HCT116 (cell line): ENCODE results near the gene PDCD1LG2. TPM values are rescaled to one million over a fixed set of nuclear protein-coding genes. Genes with fewer than 3 reads are reported as not detected.

Experiments used
- ATAC-seq: fragments of 200-7000 bp; cut with Tn5 transposase; 2 replicates; pipeline ENCODE4 v1.9.1; 2020; ENCODE audit warnings: mild to moderate bottlenecking, moderate library complexity
- BruUV-seq: library from RNA; stranded (reverse); fragments of 400-500 nt; replicated peaks from 2 replicates; lab custom pipeline; 2021; lab: Mats Ljungman, UMichigan
- CTCF ChIA-PET: fragments of 300-600 bp; sonication (Branson Sonifier 250); formaldehyde crosslinking; loops from one replicate; lab custom pipeline; 2021; ENCODE audit warnings: antibody characterized with exemption; lab: Charles Lee
- POLR2A ChIA-PET: fragments of 300-600, 350-600 bp; sonication (Branson Sonifier 250); formaldehyde crosslinking; loops from one replicate; lab custom pipeline; 2021; ENCODE audit warnings: antibody characterized with exemption; lab: Charles Lee
- RAD21 ChIA-PET, 2 experiments: fragments of 300-600 bp; sonication (Branson Sonifier 250); formaldehyde crosslinking; loops; one replicate each; lab custom pipeline; 2023; ENCODE audit warnings: low total read pairs in 2 of 2; ENCODE audit not compliant: uncharacterized antibody in 2 of 2, unreplicated experiment in 2 of 2, low non-redundant PET in 1 of 2; lab: Charles Lee
- DNase-seq: peaks from one replicate; pipeline ENCODE4 v3.0.0-alpha.2; 2010; ENCODE audit warnings: low read depth, low spot score
- H2AFZ ChIP-seq: fragments of 200-600 bp; shearing (Covaris generic), sonication (generic); 2 replicates; pipeline ENCODE4 v1.6.1; 2017; ENCODE audit warnings: low read depth, mixed run types, mixed read lengths, antibody characterized with exemption, low read length; ENCODE audit not compliant: poor library complexity, severe bottlenecking
- H3K27ac ChIP-seq: 2 replicates; pipeline ENCODE4 v1.5.1; 2012; ENCODE audit warnings: low read depth, low read length
- H3K27me3 ChIP-seq: fragments of 200-600 bp; sonication (generic); 2 replicates; pipeline ENCODE4 v1.6.1; 2016; ENCODE audit warnings: mixed run types, low read length, mixed read lengths; ENCODE audit not compliant: insufficient read depth
- H3K36me3 ChIP-seq, 2 experiments: fragments of 200-500 bp in 1 of 2; fragments of 200-600 bp in 1 of 2; sonication (Bioruptor generic) in 1 of 2; sonication (generic) in 1 of 2; 2 replicates each; pipeline versions ENCODE4 v1.5.1 to v1.6.1; 2014 to 2016; ENCODE audit warnings: low read length in 2 of 2, inconsistent platforms in 1 of 2, mixed read lengths in 1 of 2, mixed run types in 1 of 2; ENCODE audit not compliant: insufficient read depth in 2 of 2, control insufficient read depth in 1 of 2
- H3K4me1 ChIP-seq, 2 experiments: fragments of 200-600 bp in 1 of 2; sonication (generic) in 1 of 2; 2 replicates each; pipeline versions ENCODE4 v1.5.1 to v1.6.1; 2012 to 2017; ENCODE audit warnings: low read length in 2 of 2, inconsistent platforms in 1 of 2, mild to moderate bottlenecking in 1 of 2, mixed read lengths in 1 of 2, mixed run types in 1 of 2, moderate library complexity in 1 of 2; ENCODE audit not compliant: insufficient read depth in 2 of 2, control insufficient read depth in 1 of 2
- H3K4me2 ChIP-seq: fragments of 200-600 bp; sonication (generic); 2 replicates; pipeline ENCODE4 v1.6.1; 2017; ENCODE audit warnings: mixed run types, low read length, mixed read lengths
- H3K4me3 ChIP-seq, 2 experiments: fragments of 200-600 bp in 1 of 2; sonication (generic) in 1 of 2; replicated peaks in 1 of 2; 2 replicates each; pipeline ENCODE4 v1.5.1; 2011 to 2016; ENCODE audit warnings: low read length in 2 of 2, control low read depth in 1 of 2, low read depth in 1 of 2, mild to moderate bottlenecking in 1 of 2, mixed read lengths in 1 of 2, mixed run types in 1 of 2
- H3K79me2 ChIP-seq: fragments of 200-600 bp; sonication (generic); 2 replicates; pipeline ENCODE4 v1.6.1; 2017; ENCODE audit warnings: mild to moderate bottlenecking, mixed run types, low read length, moderate library complexity, mixed read lengths; ENCODE audit not compliant: insufficient read depth
- H3K9ac ChIP-seq: fragments of 200-600 bp; sonication (generic); 2 replicates; pipeline ENCODE4 v1.6.1; 2016; ENCODE audit warnings: low read length, mixed read lengths
- H3K9me2 ChIP-seq: fragments of 200-600 bp; sonication (generic), shearing (Covaris generic); 2 replicates; pipeline ENCODE4 v1.6.1; 2017; ENCODE audit warnings: mixed run types, mild to moderate bottlenecking, moderate library complexity; ENCODE audit not compliant: insufficient read depth
- H3K9me3 ChIP-seq, 2 experiments: fragments of 200-500 bp in 1 of 2; fragments of 200-600 bp in 1 of 2; sonication (Bioruptor generic) in 1 of 2; sonication (generic) in 1 of 2; 2 replicates each; pipeline ENCODE4 v1.6.1; 2014 to 2017; ENCODE audit warnings: low read length in 2 of 2, mixed read lengths in 2 of 2, inconsistent platforms in 1 of 2, low read depth in 1 of 2, mild to moderate bottlenecking in 1 of 2, mixed run types in 1 of 2, moderate library complexity in 1 of 2; ENCODE audit not compliant: control insufficient read depth in 1 of 2, insufficient read depth in 1 of 2
- H4K20me1 ChIP-seq: fragments of 200-600 bp; sonication (generic), shearing (Covaris generic); 2 replicates; pipeline ENCODE4 v1.6.1; 2017; ENCODE audit warnings: mixed run types, mild to moderate bottlenecking, moderate library complexity; ENCODE audit not compliant: insufficient read depth
- ATF3 ChIP-seq: IDR thresholded peaks from 2 replicates; pipeline ENCODE4 v1.6.1; 2012
- CBX3 ChIP-seq: IDR thresholded peaks from 2 replicates; pipeline ENCODE4 v1.6.1; 2012; ENCODE audit warnings: low read depth
- CEBPB ChIP-seq: IDR thresholded peaks from 2 replicates; pipeline ENCODE4 v1.6.1; 2012; ENCODE audit warnings: low read depth
- CTCF ChIP-seq, 3 experiments: fragments of 200-600 bp in 1 of 3; sonication (generic) in 1 of 3; IDR thresholded peaks in 2 of 3; conservative IDR thresholded peaks in 1 of 3; 2 replicates each; pipeline ENCODE4 v1.5.1; 2012 to 2017; ENCODE audit warnings: low read depth in 2 of 3, low read length in 2 of 3, antibody characterized with exemption in 1 of 3, borderline replicate concordance in 1 of 3, control low read depth in 1 of 3, mild to moderate bottlenecking in 1 of 3, mixed read lengths in 1 of 3, mixed run types in 1 of 3, moderate library complexity in 1 of 3; ENCODE audit not compliant: insufficient read depth in 1 of 3
- EGR1 ChIP-seq: IDR thresholded peaks from 2 replicates; pipeline ENCODE4 v1.6.1; 2012; ENCODE audit warnings: low read depth
- JUND ChIP-seq: IDR thresholded peaks from 2 replicates; pipeline ENCODE4 v1.6.1; 2012
- POLR2AphosphoS5 ChIP-seq: IDR thresholded peaks from 2 replicates; pipeline ENCODE4 v1.6.1; 2011; ENCODE audit warnings: mild to moderate bottlenecking, low read depth, low read length, moderate library complexity
- TCF7L2 ChIP-seq: IDR thresholded peaks from 2 replicates; pipeline ENCODE4 v1.7.0; 2011; ENCODE audit warnings: borderline replicate concordance, inconsistent platforms; ENCODE audit not compliant: insufficient read depth, insufficient read length; ENCODE audit errors: extremely low read depth
- YY1 ChIP-seq: IDR thresholded peaks from 2 replicates; pipeline ENCODE4 v1.6.1; 2011; ENCODE audit warnings: low read length, low read depth, moderate library complexity, mild to moderate bottlenecking; ENCODE audit not compliant: insufficient replicate concordance; ENCODE audit errors: extremely low read depth
- intact Hi-C: fragments of 100-400 bp; cut with micrococcal nuclease; formaldehyde crosslinking; loops from 2 replicates; pipeline ENCODE4 v1.10.0; 2022
- total RNA-seq: library from RNA; stranded (reverse); gene quantifications from one replicate; pipeline ENCODE4 v1.2.1, GENCODE V29; 2021; ENCODE audit not compliant: unreplicated experiment
- TF ChIP-seq, protein P1 (sequence below): IDR thresholded peaks from 2 replicates; pipeline ENCODE4 v1.6.1; 2011; ENCODE audit warnings: mild to moderate bottlenecking, low read length, moderate library complexity; ENCODE audit not compliant: insufficient replicate concordance; ENCODE audit errors: extremely low read depth

PDCD1LG2 gene
- total RNA-seq, 1 experiment from 2014 or later = not detected

DNA sequence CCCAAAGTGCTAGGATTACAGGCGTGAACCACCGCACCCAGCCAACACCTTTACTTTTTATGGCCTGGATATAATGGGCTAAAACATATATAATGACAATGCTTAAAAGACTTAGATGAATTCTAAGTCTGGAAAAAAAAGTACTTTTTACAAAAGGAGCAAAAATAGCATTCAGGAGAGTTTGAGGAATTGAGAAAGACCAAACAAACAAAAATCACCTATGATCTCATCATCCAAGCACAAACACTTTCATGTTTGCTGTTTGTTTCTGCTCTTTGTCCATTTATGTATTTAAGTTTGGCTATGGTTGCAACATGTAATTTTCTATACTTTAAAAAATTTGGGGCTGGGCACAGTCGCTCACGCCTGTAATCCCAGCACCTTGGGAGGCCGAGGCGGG lies 63.8 kb downstream of the PDCD1LG2 start:
- no peaks in the 10 kb centered on the region for H3K36me3 ChIP-seq
- BruUV-seq = no TSS peak
- no peaks in the 10 kb centered on the region for H3K79me2 ChIP-seq
- H2AFZ ChIP-seq = no peak overlapping the region
- ChIA-PET POLR2A (interaction anchor here (0.7 kb wide), 1 partner anchor 75 kb away, joined by 3 read pairs; no protein-coding TSS in a partner anchor), RAD21 (no interaction called here), CTCF (interaction anchor here (1.5 kb wide), 1 partner anchor 124 kb away, joined by 4 read pairs; the partner anchor contains the start of gene CD274)
- no peaks in the 10 kb centered on the region for H3K27me3 ChIP-seq
- intact Hi-C loops = loop anchor here (10.0 kb wide), 1 partner anchor 59 kb away; the partner anchor contains the start of gene PDCD1LG2
- H3K9me2 ChIP-seq = no peaks in the 10 kb centered on the region
- no peak overlapping the region for H3K27ac ChIP-seq
- DNase-seq (no peak), ATAC-seq (no peak)
- no peaks in the 10 kb centered on the region for H3K4me1 ChIP-seq
- no peaks in the 10 kb centered on the region for H3K9me3 ChIP-seq
- no peak overlapping the region for H3K4me2 ChIP-seq
- H3K9ac ChIP-seq = no peak overlapping the region
- TF ChIP-seq CEBPB (no peak), EGR1 (no peak), JUND (no peak), CBX3 (no peak), POLR2AphosphoS5 (no peak), ATF3 (no peak), YY1 (no peak), TCF7L2 (no peak), CTCF (IDR thresholded peaks at IDR 0.05 in 2 of 3, conservative IDR thresholded peaks at IDR 0.05 in 1 of 3; ENCODE audit: borderline replicate concordance in 1 of 3, insufficient read depth in 1 of 3, low read depth in 2 of 3, low read length in 2 of 3) (no peak)
- TF ChIP-seq, protein P1, sequence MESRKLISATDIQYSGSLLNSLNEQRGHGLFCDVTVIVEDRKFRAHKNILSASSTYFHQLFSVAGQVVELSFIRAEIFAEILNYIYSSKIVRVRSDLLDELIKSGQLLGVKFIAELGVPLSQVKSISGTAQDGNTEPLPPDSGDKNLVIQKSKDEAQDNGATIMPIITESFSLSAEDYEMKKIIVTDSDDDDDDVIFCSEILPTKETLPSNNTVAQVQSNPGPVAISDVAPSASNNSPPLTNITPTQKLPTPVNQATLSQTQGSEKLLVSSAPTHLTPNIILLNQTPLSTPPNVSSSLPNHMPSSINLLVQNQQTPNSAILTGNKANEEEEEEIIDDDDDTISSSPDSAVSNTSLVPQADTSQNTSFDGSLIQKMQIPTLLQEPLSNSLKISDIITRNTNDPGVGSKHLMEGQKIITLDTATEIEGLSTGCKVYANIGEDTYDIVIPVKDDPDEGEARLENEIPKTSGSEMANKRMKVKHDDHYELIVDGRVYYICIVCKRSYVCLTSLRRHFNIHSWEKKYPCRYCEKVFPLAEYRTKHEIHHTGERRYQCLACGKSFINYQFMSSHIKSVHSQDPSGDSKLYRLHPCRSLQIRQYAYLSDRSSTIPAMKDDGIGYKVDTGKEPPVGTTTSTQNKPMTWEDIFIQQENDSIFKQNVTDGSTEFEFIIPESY = no peak
- no peak overlapping the region for H3K4me3 ChIP-seq
- H4K20me1 ChIP-seq = no peaks in the 10 kb centered on the region
